Peyer's patch (tissue), 4 donors: Measurements from ENCODE around the gene ITLN1.

Experiments used
- CTCF ChIP-seq, 6 experiments: fragments of 450-650 bp in 4 of 6; fragments of 200-600 bp in 2 of 6; sonication (generic) in 1 of 6; IDR thresholded peaks; one replicate each; pipeline ENCODE4 v1.5.1; 2017 to 2019; ENCODE audit warnings: antibody characterized with exemption in 6 of 6, mild to moderate bottlenecking in 3 of 6, moderate library complexity in 1 of 6
- POLR2A ChIP-seq, 2 donors: fragments of 450-650 bp; IDR thresholded peaks; one replicate each; pipeline ENCODE4 v1.5.1; 2017; ENCODE audit warnings: antibody characterized with exemption in 2 of 2, mild to moderate bottlenecking in 2 of 2, moderate library complexity in 2 of 2

DNA sequence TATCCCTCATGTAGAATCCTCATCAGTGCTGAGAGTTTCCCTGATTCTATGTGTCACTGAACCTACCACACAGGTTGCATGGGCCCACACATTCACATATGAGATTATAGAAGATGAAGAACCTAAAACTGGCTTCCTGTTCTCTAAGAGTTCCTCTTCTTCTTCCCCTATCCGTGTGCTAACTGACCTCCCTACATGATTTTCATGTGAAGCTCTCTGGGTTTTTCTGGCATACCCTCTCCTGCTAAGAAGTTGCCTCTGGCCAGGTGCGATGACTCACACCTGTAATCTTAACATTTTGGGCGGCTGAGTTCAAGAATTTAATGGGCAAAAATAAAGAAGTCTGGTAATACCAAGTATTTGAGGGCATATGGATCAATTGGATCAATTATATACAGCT lies 16.8 kb downstream of the ITLN1 start:
- no peak for TF ChIP-seq CTCF (IDR thresholded peaks at IDR 0.05)
- no peak for TF ChIP-seq POLR2A (IDR thresholded peaks at IDR 0.05)
